RWPE1 (cell line): ENCODE data around the gene MBOAT1.

Source experiments
- CTCF ChIA-PET: fragments of 350-600 bp; sonication (Branson Sonifier 250); formaldehyde crosslinking; extraction: SDS; loops from one replicate; lab custom pipeline; 2021; lab: Yijun Ruan, JAX
- POLR2A ChIA-PET: fragments of 400-600 bp; formaldehyde crosslinking; extraction: SDS; loops from one replicate; lab custom pipeline; 2020; ENCODE audit warnings: antibody characterized with exemption; ENCODE audit not compliant: low non-redundant PET; lab: Yijun Ruan, JAX
- DNase-seq: peaks from one replicate; pipeline ENCODE4 v3.0.0; 2012; ENCODE audit warnings: low spot score
- H3K27ac ChIP-seq: fragments of 450-650 bp; 2 replicates; pipeline ENCODE4 v1.5.1; 2017
- TF ChIP-seq, protein P1 (sequence below): fragments of 450-650 bp; conservative IDR thresholded peaks from 2 replicates; pipeline ENCODE4 v1.5.1; 2017; ENCODE audit warnings: low read depth, mild to moderate bottlenecking

Gene MBOAT1

GRCh38 chr6:20169119-20169557 lies 43.1 kb downstream of the MBOAT1 start:
- TF ChIP-seq, protein P1, sequence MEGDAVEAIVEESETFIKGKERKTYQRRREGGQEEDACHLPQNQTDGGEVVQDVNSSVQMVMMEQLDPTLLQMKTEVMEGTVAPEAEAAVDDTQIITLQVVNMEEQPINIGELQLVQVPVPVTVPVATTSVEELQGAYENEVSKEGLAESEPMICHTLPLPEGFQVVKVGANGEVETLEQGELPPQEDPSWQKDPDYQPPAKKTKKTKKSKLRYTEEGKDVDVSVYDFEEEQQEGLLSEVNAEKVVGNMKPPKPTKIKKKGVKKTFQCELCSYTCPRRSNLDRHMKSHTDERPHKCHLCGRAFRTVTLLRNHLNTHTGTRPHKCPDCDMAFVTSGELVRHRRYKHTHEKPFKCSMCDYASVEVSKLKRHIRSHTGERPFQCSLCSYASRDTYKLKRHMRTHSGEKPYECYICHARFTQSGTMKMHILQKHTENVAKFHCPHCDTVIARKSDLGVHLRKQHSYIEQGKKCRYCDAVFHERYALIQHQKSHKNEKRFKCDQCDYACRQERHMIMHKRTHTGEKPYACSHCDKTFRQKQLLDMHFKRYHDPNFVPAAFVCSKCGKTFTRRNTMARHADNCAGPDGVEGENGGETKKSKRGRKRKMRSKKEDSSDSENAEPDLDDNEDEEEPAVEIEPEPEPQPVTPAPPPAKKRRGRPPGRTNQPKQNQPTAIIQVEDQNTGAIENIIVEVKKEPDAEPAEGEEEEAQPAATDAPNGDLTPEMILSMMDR, result no peak
- no peak for DNase-seq
- ChIA-PET CTCF (no interaction called here), POLR2A (no interaction called here)
- no peak overlapping the region for H3K27ac ChIP-seq

GRCh38 chr6:20168690-20169089 lies 43.6 kb downstream of the MBOAT1 start:
- no peak for DNase-seq
- POLR2A ChIA-PET, result no interaction called here
- CTCF ChIA-PET, result no interaction called here
- no peak overlapping the region for H3K27ac ChIP-seq
- TF ChIP-seq, protein P1, result no peak

DNA sequence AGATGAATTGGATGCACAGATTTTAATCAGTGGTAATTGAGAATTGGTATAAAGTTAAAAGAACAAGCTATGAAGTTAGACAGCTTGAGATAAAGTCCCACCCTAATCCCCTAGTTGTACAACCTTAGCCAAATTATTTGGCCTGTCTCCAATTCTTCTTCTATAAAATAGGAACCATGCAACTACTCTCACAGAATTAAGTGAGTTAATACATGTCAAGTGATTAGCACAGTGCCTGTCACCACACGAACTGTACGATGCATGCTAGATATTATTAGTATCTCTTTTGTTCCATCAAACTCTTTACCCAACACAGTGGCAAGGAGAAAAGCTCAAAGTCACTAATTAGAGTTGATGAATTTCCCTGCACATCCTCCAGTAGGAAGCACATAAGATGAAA lies 44.7 kb downstream of the MBOAT1 start:
- ChIA-PET POLR2A (no interaction called here), CTCF (no interaction called here)
- H3K27ac ChIP-seq, result no peak overlapping the region
- TF ChIP-seq, protein P1, result no peak
- DNase-seq, result no peak

GRCh38 chr6:20166210-20166609 lies 46.1 kb downstream of the MBOAT1 start:
- ChIA-PET CTCF (interaction anchor here (1.2 kb wide), 1 partner anchor 39 kb away, joined by 4 read pairs; no protein-coding TSS in a partner anchor), POLR2A (no interaction called here)
- no peak for DNase-seq
- TF ChIP-seq, protein P1, result no peak
- H3K27ac ChIP-seq, result no peak overlapping the region

DNA sequence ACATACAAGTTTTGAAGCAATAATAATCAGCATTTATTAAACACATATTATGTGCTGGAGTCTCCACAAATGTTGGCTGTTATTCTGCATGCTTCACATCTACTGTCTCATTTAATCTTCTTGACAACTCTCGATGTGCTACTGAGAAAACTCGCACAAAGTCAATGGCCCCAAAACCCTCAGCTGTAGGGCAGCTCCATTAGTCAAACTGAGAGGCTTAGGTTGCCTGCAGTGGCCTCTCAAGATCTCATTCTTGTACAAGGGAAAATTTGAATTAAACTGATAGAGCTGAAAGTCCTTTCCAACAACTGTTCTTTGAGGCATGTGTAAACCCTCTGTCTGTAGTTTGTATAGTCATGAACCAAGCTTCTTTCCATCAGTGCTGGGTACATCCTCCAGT lies 49.8 kb downstream of the MBOAT1 start:
- H3K27ac ChIP-seq, result no peak overlapping the region
- ChIA-PET CTCF (no interaction called here), POLR2A (no interaction called here)
- DNase-seq, result no peak
- TF ChIP-seq, protein P1, result no peak

- H3K27ac ChIP-seq, result no peak overlapping the region
- TF ChIP-seq, protein P1, result no peak
- DNase-seq, result no peak
- POLR2A ChIA-PET, result no interaction called here
- CTCF ChIA-PET, result no interaction called here
These were observed 51.6 kb downstream of the MBOAT1 start for GRCh38 chr6:20160541-20161283.
